NCI-H510A treated with DMSO at 0.1 percent for 48 hours (cell line): ENCODE data around the gene PIRT.

Source experiments
- DNase-seq: peaks from one replicate; lab custom pipeline; 2025; lab: John Stamatoyannopoulos, UW

PIRT gene

GRCh38 chr17:10821054-10821453 is 16.8 kb downstream of the PIRT start:
- DNase-seq: no peak

- no peak for DNase-seq
These were observed 22.6 kb downstream of the PIRT start for GRCh38 chr17:10815319-10815718.

- no peak for DNase-seq
These were observed 23.8 kb downstream of the PIRT start for GRCh38 chr17:10814075-10814474.

- no peak for DNase-seq
These were observed 25.2 kb downstream of the PIRT start for GRCh38 chr17:10812674-10813073.

- DNase-seq: no peak
These were observed 28.3 kb downstream of the PIRT start for GRCh38 chr17:10809605-10810004.

GRCh38 chr17:10807704-10808128 is 30.2 kb downstream of the PIRT start:
- no peak for DNase-seq

GRCh38 chr17:10806545-10807262 is 31.2 kb downstream of the PIRT start:
- no peak for DNase-seq

- DNase-seq: no peak
These were observed 32.0 kb downstream of the PIRT start for GRCh38 chr17:10805911-10806310.

- DNase-seq: no peak
These were observed 33.3 kb downstream of the PIRT start for GRCh38 chr17:10804546-10804945.

- no peak for DNase-seq
These were observed 33.9 kb downstream of the PIRT start, which contains the start of gene TMEM238L for GRCh38 chr17:10803830-10804475. Gene TMEM238L, minus strand, starts transcription at chr17:10804099. Its CDS starts 136 bp downstream, at chr17:10803963.

GRCh38 chr17:10803350-10803749 is 34.5 kb downstream of the PIRT start:
- DNase-seq: no peak

GRCh38 chr17:10802496-10803284 is 35.2 kb downstream of the PIRT start:
- DNase-seq: no peak

GRCh38 chr17:10799407-10799806 is 38.5 kb downstream of the PIRT start:
- no peak for DNase-seq

- no peak for DNase-seq
These were observed 39.0 kb downstream of the PIRT start for GRCh38 chr17:10798910-10799309.

- no peak for DNase-seq
These were observed 39.5 kb downstream of the PIRT start for GRCh38 chr17:10798332-10798749.

- DNase-seq: no peak
These were observed 40.2 kb downstream of the PIRT start for GRCh38 chr17:10797476-10798328.

- DNase-seq: no peak
These were observed 44.1 kb downstream of the PIRT start for GRCh38 chr17:10793816-10794215.

GRCh38 chr17:10793256-10793655 is 44.6 kb downstream of the PIRT start:
- DNase-seq: no peak

- DNase-seq: no peak
These were observed 45.7 kb downstream of the PIRT start for GRCh38 chr17:10792151-10792550.

- no peak for DNase-seq
These were observed 47.1 kb downstream of the PIRT start for GRCh38 chr17:10790491-10791401.
